GM19452 (cell line): ENCODE results near the gene NCK1.
"Not testable (repeated sequence)": the region's sequence is repeated elsewhere in the genome, so short reads cannot be mapped to it uniquely, and the experiment has no call there.

Experiments used
- ATAC-seq: cut with Tn5 transposase; IDR thresholded peaks from one replicate; pipeline ENCODE4 v1.9.1; 2021; ENCODE audit not compliant: unreplicated experiment

NCK1 gene

GRCh38 chr3:136982520-136983138 lies 120.6 kb downstream of the NCK1 start:
- ATAC-seq, result no peak

GRCh38 chr3:136984837-136985236 lies 122.8 kb downstream of the NCK1 start:
- no peak for ATAC-seq

GRCh38 chr3:136987398-136987980 lies 125.5 kb downstream of the NCK1 start:
- ATAC-seq, result not testable (repeated sequence)

- ATAC-seq, result no peak
Observed at GRCh38 chr3:136988651-136989050, 126.6 kb downstream of the NCK1 start.

GRCh38 chr3:136989781-136990524 lies 127.9 kb downstream of the NCK1 start:
- no peak for ATAC-seq

- no peak for ATAC-seq
Observed at GRCh38 chr3:136990826-136991225, 128.8 kb downstream of the NCK1 start.

- no peak for ATAC-seq
Observed at GRCh38 chr3:136992115-136992514, 130.1 kb downstream of the NCK1 start.

- no peak for ATAC-seq
Observed at GRCh38 chr3:136994772-136995516, 132.9 kb downstream of the NCK1 start.

- no peak for ATAC-seq
Observed at GRCh38 chr3:136995652-136996051, 133.6 kb downstream of the NCK1 start.
